Mesenteric fat pad (tissue), 1 donor: ENCODE measurements around the gene TMEM270. TPM values are rescaled to one million over a fixed set of nuclear protein-coding genes. Genes with fewer than 3 reads are reported as not detected.
A peak's percentile ranks its signal among the peaks of the same experiment; 100 is the strongest.
"Not testable (repeated sequence)": the region's sequence is repeated elsewhere in the genome, so short reads cannot be mapped to it uniquely, and the experiment has no call there.

ENCODE experiments used
- DNase-seq: peaks from one replicate; pipeline ENCODE4 v3.0.0-alpha.2; 2020; ENCODE audit warnings: low spot score
- total RNA-seq: library from RNA; stranded (reverse); fragmentation: NEBNext Ultra II Directional; extraction: Animal tissue kit (Norgen Biotek cat#: 25700); gene quantifications from one replicate; pipeline ENCODE4 v1.2.1, GENCODE V29; 2021
- donor health status: DM: yes; HTN: yes; CAD: no.

TMEM270 gene
- total RNA-seq, 1 donor from 2014 or later = not detected

- no peak for DNase-seq
Observed at GRCh38 chr7:73831834-73832651, 28.9 kb upstream of the TMEM270 start.

GRCh38 chr7:73832806-73833205 is 28.2 kb upstream of the TMEM270 start:
- DNase-seq = no peak

GRCh38 chr7:73833251-73833919 is 27.6 kb upstream of the TMEM270 start:
- no peak for DNase-seq

- no peak for DNase-seq
Observed at GRCh38 chr7:73834626-73835191, 26.2 kb upstream of the TMEM270 start.

GRCh38 chr7:73837167-73837566 is 23.8 kb upstream of the TMEM270 start:
- not testable (repeated sequence) for DNase-seq

- DNase-seq = no peak
Observed at GRCh38 chr7:73838642-73839041, 22.3 kb upstream of the TMEM270 start.

GRCh38 chr7:73839290-73839689 is 21.7 kb upstream of the TMEM270 start:
- DNase-seq = no peak

- no peak for DNase-seq
Observed at GRCh38 chr7:73839743-73840714, 20.9 kb upstream of the TMEM270 start.

GRCh38 chr7:73840715-73841379 is 20.1 kb upstream of the TMEM270 start:
- no peak for DNase-seq

GRCh38 chr7:73841689-73842066 is 19.3 kb upstream of the TMEM270 start:
- DNase-seq = no peak

- DNase-seq = peak; percentile 95
Observed at GRCh38 chr7:73842067-73842976, 18.6 kb upstream of the TMEM270 start, which contains the start of gene METTL27. Gene METTL27 (minus strand): TSS chr7:73842516. CDS start chr7:73842140, 376 bp downstream.

- DNase-seq = no peak
Observed at GRCh38 chr7:73844131-73844547, 16.8 kb upstream of the TMEM270 start.

GRCh38 chr7:73844848-73845460 is 16.0 kb upstream of the TMEM270 start:
- no peak for DNase-seq

- not testable (repeated sequence) for DNase-seq
Observed at GRCh38 chr7:73845701-73846195, 15.2 kb upstream of the TMEM270 start.

GRCh38 chr7:73847941-73848723 is 12.8 kb upstream of the TMEM270 start:
- no peak for DNase-seq

- no peak for DNase-seq
Observed at GRCh38 chr7:73850781-73851207, 10.2 kb upstream of the TMEM270 start.

- DNase-seq = no peak
Observed at GRCh38 chr7:73851410-73852338, 9.3 kb upstream of the TMEM270 start.
